Upper lobe of left lung (tissue), 6 donors: ENCODE results near the gene GADL1. TPM values are rescaled to one million over a fixed set of nuclear protein-coding genes. Genes with fewer than 3 reads are reported as not detected.
A peak's percentile ranks its signal among the peaks of the same experiment; 100 is the strongest.

Experiments
- ATAC-seq, 2 donors: fragments of 200-7000 bp; cut with Tn5 transposase; one replicate each; pipeline ENCODE4 v1.9.1; 2022; ENCODE audit warnings: mild to moderate bottlenecking in 2 of 2, moderate library complexity in 2 of 2; ENCODE audit not compliant: low FRiP score in 2 of 2
- DNase-seq, 2 donors: peaks; one replicate each; pipeline ENCODE4 v3.0.0-alpha.2; 2019 to 2020
- H3K27ac ChIP-seq, 4 donors: fragments of 200-600 bp; sonication (generic); one replicate each; pipeline ENCODE4 v1.5.1; 2016 to 2019
- H3K27me3 ChIP-seq, 4 donors: fragments of 200-600 bp; sonication (generic); one replicate each; pipeline ENCODE4 v1.5.1; 2017 to 2019
- H3K36me3 ChIP-seq, 4 donors: fragments of 200-600 bp; sonication (generic); one replicate each; pipeline ENCODE4 v1.5.1; 2016 to 2019
- H3K4me1 ChIP-seq, 4 donors: fragments of 200-600 bp; sonication (generic); one replicate each; pipeline ENCODE4 v1.5.1; 2018 to 2019
- H3K4me3 ChIP-seq, 4 donors: fragments of 200-600 bp; sonication (generic); one replicate each; pipeline ENCODE4 v1.5.1; 2017 to 2019; ENCODE audit warnings: mild to moderate bottlenecking in 2 of 4, moderate library complexity in 1 of 4
- H3K9me3 ChIP-seq, 4 donors: fragments of 200-600 bp; sonication (generic); one replicate each; pipeline ENCODE4 v1.5.1; 2018 to 2019
- EP300 ChIP-seq, 4 donors: sonication (generic); formaldehyde crosslinking; IDR thresholded peaks; one replicate each; pipeline ENCODE4 v1.5.1; 2017; ENCODE audit warnings: antibody characterized with exemption in 4 of 4, control low read depth in 2 of 4
- POLR2A ChIP-seq, 4 donors: fragments of 450-650 bp; IDR thresholded peaks; one replicate each; pipeline ENCODE4 v1.5.1; 2016 to 2017; ENCODE audit warnings: antibody characterized with exemption in 4 of 4, mild to moderate bottlenecking in 2 of 4
- POLR2AphosphoS5 ChIP-seq, 2 donors: sonication (generic); formaldehyde crosslinking; IDR thresholded peaks; one replicate each; pipeline ENCODE4 v1.5.1; 2017; ENCODE audit warnings: antibody characterized with exemption in 2 of 2
- WGBS, 2 donors: methylation state at CpG; one replicate each; pipeline ENCODE4 v1.1.5; 2017 to 2018; 5-methylcytosine and 5-hydroxymethylcytosine counted together
- total RNA-seq, 6 donors: library from RNA; depleted of rRNA in 4 of 6; stranded (reverse); fragments of >200 nt in 4 of 6; gene quantifications; one replicate each; pipeline versions ENCODE4 v1.1.0 to v1.2.1, GENCODE V29; 2016 to 2021
- TF ChIP-seq, protein P1 (sequence below), 6 experiments: fragments of 450-650 bp in 4 of 6; fragments of 200-600 bp in 2 of 6; sonication (generic) in 2 of 6; IDR thresholded peaks; one replicate each; pipeline ENCODE4 v1.5.1; 2016 to 2019; ENCODE audit warnings: antibody characterized with exemption in 6 of 6
- donor health status: DM: no; HTN: no; CAD: no; lungs with moderate emphysema.
- donor health status: DM: no; HTN: yes; CAD: no; lungs with severe emphysema.

GADL1 gene
- total RNA-seq, 6 donors from 2014 or later, result 0.07 TPM; not detected in 5

DNA sequence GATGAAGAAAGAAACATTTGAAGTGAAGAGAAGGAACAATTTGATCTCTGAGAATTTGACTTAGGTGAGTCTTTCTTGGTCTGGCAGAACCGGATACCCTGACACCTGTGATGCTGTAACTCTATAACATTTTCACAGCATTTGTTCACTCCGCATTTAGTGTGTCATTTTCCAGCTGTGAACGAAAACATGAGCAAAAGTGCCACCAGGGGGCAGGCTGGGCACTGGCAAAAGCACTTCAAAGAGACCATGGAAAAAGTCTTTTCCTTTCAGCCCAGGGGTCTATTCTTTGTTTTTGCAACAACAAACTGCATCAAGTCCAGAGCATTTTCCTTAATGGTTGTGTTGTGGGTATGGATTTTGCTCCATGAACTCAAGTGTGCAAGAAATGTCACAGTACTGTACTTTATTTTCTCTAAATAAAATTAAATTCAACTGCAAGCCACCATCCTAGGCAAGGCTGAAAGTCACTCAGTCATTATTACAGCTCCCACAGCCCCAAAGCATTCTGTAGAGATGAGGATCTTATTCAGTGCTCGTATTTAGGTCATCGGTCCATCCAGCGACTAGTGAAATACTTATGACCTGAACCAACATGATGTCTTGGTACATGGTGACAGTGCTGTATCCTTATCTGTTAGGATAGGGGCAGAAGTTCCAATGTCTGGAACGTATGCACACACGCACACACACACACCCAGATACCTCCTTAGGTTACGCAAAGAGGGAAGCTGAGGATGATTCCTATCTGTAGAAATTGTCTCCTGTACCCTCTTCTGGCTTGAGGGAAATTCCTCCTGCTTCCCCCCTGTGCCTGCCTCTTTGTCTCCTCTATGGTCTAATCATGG lies 125.5 kb downstream of the GADL1 start:
- Histone ChIP-seq H3K4me3 (no peak overlapping the region), H3K36me3 (no peaks in the 10 kb centered on the region), H3K27ac (no peak overlapping the region), H3K4me1 (peaks cover 0 to 5% (median 0%) of the 10 kb centered on the region in 4 donors), H3K9me3 (no peaks in the 10 kb centered on the region), H3K27me3 (no peaks in the 10 kb centered on the region)
- ATAC-seq, result peak in 1 of 2 donors; percentile 59
- TF ChIP-seq POLR2A (IDR thresholded peaks at IDR 0.05), result no peak
- TF ChIP-seq, protein P1, sequence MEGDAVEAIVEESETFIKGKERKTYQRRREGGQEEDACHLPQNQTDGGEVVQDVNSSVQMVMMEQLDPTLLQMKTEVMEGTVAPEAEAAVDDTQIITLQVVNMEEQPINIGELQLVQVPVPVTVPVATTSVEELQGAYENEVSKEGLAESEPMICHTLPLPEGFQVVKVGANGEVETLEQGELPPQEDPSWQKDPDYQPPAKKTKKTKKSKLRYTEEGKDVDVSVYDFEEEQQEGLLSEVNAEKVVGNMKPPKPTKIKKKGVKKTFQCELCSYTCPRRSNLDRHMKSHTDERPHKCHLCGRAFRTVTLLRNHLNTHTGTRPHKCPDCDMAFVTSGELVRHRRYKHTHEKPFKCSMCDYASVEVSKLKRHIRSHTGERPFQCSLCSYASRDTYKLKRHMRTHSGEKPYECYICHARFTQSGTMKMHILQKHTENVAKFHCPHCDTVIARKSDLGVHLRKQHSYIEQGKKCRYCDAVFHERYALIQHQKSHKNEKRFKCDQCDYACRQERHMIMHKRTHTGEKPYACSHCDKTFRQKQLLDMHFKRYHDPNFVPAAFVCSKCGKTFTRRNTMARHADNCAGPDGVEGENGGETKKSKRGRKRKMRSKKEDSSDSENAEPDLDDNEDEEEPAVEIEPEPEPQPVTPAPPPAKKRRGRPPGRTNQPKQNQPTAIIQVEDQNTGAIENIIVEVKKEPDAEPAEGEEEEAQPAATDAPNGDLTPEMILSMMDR (IDR thresholded peaks at IDR 0.05), result peak; percentile 44 to 70 (median 60)
- DNase-seq, result peak in 1 of 2 donors; percentile 63
- 57 to 58% methylated on average over 9 of the region's 9 CpGs for WGBS, 2 donors

- Histone ChIP-seq H3K27me3 (no peaks in the 10 kb centered on the region), H3K36me3 (no peaks in the 10 kb centered on the region), H3K9me3 (no peaks in the 10 kb centered on the region), H3K4me1 (peaks cover 0 to 5% (median 0%) of the 10 kb centered on the region in 4 donors), H3K27ac (no peak overlapping the region), H3K4me3 (no peak overlapping the region)
- TF ChIP-seq POLR2A (IDR thresholded peaks at IDR 0.05) (no peak), EP300 (IDR thresholded peaks at IDR 0.05) (no peak), POLR2AphosphoS5 (IDR thresholded peaks at IDR 0.05) (no peak)
- TF ChIP-seq, protein P1 (IDR thresholded peaks at IDR 0.05), result no peak
- WGBS, 2 donors, result 43 to 64% methylated on average over 1 of the region's 1 CpG
- ATAC-seq (no peak), DNase-seq (no peak)
Observed at GRCh38 chr3:30768046-30768445, 126.4 kb downstream of the GADL1 start.

DNA sequence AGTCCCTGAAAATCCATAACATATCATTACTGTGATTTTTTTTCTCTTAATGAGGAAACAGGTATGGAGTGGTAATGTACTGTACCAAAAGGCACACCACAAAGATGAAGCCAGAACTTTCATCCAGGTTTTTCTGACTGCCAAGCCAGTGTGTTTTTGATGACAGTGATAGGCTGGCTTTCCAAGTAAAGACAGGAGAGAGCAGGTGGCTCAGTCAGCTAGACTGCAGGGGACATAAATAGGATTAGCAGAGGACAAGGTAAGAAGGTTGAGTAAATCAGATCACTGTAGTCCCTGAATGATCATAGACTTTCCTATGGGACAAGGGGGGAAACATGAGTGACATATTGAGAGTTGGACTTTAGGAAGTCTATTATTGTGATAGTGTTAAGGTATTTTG lies 127.9 kb downstream of the GADL1 start:
- DNase-seq, result no peak
- no peak for ATAC-seq
- TF ChIP-seq EP300 (IDR thresholded peaks at IDR 0.05) (no peak), POLR2A (IDR thresholded peaks at IDR 0.05) (no peak), POLR2AphosphoS5 (IDR thresholded peaks at IDR 0.05) (no peak)
- TF ChIP-seq, protein P1 (IDR thresholded peaks at IDR 0.05), result no peak
- Histone ChIP-seq H3K27me3 (no peaks in the 10 kb centered on the region), H3K36me3 (no peaks in the 10 kb centered on the region), H3K9me3 (no peaks in the 10 kb centered on the region), H3K4me3 (no peak overlapping the region), H3K27ac (no peak overlapping the region), H3K4me1 (peaks cover 0 to 5% (median 0%) of the 10 kb centered on the region in 4 donors)

- Histone ChIP-seq H3K4me1 (no peaks in the 10 kb centered on the region), H3K27me3 (no peaks in the 10 kb centered on the region), H3K9me3 (no peaks in the 10 kb centered on the region), H3K36me3 (no peaks in the 10 kb centered on the region), H3K27ac (no peak overlapping the region), H3K4me3 (no peak overlapping the region)
- WGBS, 2 donors, result 70 to 74% methylated on average over 4 of the region's 4 CpGs
- TF ChIP-seq, protein P1 (IDR thresholded peaks at IDR 0.05), result no peak
- TF ChIP-seq POLR2AphosphoS5 (IDR thresholded peaks at IDR 0.05), result no peak
- no peak for TF ChIP-seq EP300 (IDR thresholded peaks at IDR 0.05)
- TF ChIP-seq POLR2A (IDR thresholded peaks at IDR 0.05), result no peak
- no peak for DNase-seq
- ATAC-seq, result no peak
Observed at GRCh38 chr3:30764891-30765290, 129.6 kb downstream of the GADL1 start.

GRCh38 chr3:30764281-30764680 lies 130.2 kb downstream of the GADL1 start:
- Histone ChIP-seq H3K27me3 (no peaks in the 10 kb centered on the region), H3K36me3 (no peaks in the 10 kb centered on the region), H3K4me1 (no peaks in the 10 kb centered on the region), H3K9me3 (no peaks in the 10 kb centered on the region), H3K27ac (no peak overlapping the region), H3K4me3 (no peak overlapping the region)
- TF ChIP-seq, protein P1 (IDR thresholded peaks at IDR 0.05), result no peak
- TF ChIP-seq POLR2A (IDR thresholded peaks at IDR 0.05), result no peak
- TF ChIP-seq EP300 (IDR thresholded peaks at IDR 0.05), result no peak
- no peak for TF ChIP-seq POLR2AphosphoS5 (IDR thresholded peaks at IDR 0.05)
- WGBS, 2 donors, result 61 to 65% methylated on average over 3 of the region's 3 CpGs
- ATAC-seq, result no peak
- no peak for DNase-seq
